GM21390 (cell line): ENCODE results near the gene MUC5AC.
"Not testable (repeated sequence)": the region's sequence is repeated elsewhere in the genome, so short reads cannot be mapped to it uniquely, and the experiment has no call there.

Experiments
- ATAC-seq: cut with Tn5 transposase; IDR thresholded peaks from one replicate; pipeline ENCODE4 v1.9.1; 2021; ENCODE audit not compliant: unreplicated experiment

MUC5AC gene

DNA sequence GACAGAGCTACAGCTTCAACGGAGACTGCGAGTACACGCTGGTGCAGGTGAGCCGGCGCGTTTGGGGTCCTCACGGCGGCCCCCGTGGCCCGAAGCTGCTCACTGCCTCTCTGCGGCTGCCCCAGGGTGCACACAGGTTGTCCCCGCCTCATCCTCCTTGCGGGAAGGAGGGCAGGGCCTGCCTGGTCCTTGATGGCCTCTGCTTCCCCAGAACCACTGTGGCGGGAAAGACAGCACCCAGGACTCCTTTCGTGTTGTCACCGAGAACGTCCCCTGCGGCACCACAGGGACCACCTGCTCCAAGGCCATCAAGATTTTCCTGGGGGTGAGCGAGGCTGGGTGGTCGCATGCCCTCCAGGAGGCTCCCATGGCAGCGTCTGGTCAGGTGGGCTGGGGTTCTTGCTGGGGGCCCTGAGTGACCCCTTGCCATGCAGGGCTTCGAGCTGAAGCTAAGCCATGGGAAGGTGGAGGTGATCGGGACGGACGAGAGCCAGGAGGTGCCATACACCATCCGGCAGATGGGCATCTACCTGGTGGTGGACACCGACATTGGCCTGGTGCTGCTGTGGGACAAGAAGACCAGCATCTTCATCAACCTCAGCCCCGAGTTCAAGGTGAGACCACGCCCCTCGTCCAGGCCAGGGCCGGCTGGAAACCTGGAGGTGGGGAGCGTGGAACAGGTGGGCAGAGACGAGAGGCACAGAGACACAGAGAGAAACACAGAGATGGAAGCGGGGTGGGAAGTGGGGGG lies 19.4 kb downstream of the MUC5AC start:
- ATAC-seq = no peak

DNA sequence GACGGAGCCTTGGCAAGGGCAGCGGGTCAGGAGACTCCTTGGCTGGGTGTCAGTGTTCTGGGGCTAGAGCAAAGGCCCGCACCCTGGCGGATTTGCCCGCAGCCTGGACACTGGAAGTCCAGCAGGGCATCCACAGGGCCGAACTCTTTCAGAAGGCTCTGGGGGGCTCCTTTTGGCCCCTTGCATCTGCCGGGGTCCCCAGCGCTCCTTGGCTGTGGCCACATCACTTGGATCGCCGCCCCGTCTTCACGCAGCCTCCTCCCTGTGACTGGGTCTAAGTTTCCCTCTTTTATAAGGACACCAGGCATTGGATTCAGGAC lies 20.0 kb downstream of the MUC5AC start:
- ATAC-seq = no peak

DNA sequence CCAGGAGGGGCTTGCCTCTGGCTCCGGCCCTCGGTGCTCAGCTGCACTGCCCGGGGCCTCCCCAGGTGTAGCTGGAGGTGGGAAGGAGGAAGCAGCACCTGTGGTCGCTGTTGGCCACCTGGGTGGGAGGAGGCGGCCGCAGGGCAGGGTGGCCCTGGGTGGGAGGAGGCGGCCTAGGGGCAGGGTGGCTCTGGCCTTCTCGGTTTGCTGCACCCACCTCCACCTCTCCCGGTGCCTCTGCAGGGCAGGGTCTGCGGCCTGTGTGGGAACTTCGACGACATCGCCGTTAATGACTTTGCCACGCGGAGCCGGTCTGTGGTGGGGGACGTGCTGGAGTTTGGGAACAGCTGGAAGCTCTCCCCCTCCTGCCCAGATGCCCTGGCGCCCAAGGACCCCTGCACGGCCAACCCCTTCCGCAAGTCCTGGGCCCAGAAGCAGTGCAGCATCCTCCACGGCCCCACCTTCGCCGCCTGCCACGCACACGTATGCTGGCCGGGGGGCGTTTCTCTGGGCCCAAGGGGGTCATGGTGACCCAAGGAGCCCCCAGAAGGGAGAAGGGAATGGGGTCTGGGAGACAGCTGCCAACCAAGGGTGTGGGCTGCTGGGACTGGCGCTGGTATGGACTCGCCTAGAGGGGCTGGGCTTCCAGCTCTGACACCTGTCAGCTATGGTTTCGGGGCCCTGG lies 20.6 kb downstream of the MUC5AC start:
- no peak for ATAC-seq

DNA sequence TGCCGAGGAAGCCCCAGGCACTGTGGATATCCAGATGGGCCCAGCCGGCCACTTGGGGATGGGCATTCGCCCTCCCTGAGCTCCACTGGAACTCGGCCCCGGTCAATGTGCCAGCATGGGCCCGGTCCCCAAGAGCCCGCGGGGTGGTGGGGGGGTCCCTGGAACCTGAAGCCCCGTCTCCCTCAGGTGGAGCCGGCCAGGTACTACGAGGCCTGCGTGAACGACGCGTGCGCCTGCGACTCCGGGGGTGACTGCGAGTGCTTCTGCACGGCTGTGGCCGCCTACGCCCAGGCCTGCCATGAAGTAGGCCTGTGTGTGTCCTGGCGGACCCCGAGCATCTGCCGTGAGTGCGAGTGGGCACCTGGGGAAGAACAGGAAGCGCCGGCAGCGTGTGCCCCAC lies 21.2 kb downstream of the MUC5AC start:
- no peak for ATAC-seq

DNA sequence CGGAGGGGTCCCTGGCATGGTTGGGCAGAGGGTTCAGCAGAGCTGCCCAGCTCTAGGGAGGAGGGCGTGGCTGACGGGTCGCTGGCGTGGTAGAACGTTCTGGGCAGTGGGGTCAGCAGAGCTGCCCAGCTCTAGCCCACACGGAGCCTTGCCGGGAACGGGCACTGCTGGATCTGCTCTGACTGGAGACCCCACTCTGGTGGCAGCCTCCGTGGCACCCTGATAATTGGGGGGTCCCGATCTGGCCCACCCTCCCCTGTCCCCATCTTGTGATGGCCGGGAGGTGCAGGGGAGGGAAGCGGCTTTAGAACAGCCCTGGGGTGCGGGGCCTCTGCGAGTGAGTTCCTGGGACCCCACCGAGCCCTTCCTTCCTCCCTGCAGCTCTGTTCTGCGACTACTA lies 21.9 kb downstream of the MUC5AC start:
- no peak for ATAC-seq

DNA sequence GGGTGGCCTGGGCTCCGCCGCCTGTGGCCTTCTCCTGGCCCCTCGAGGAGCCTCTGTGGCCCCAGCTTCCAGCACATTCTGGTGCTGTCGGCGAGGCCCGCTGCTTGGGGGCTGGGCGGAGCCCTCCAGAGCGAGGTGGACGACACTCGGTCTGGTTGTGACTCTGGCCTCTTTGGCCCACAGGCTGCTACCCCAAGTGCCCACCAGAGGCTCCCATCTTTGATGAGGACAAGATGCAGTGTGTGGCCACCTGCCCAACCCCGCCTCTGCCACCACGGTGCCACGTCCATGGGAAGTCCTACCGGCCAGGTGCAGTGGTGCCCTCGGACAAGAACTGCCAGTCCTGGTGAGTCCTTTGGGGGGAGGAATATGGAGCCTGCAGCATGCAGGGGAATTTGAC lies 22.4 kb downstream of the MUC5AC start:
- ATAC-seq = no peak

DNA sequence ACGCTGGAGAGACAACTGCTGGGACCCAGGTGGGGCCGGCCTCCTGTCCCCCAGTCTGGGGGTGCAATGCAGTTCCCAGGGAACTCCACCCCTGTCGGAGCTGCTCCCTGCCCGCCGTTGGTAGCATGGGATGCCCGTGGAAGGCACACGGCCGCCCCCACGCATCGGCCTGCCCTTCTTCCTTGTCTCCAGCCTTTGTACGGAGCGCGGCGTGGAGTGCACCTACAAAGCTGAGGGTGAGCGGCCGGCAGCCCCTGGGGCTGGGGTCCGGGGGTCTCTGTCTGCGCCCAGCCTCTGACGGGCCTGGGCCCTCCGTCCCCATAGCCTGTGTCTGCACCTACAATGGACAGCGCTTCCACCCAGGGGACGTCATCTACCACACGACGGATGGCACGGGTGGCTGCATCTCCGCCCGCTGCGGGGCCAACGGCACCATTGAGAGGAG lies 23.2 kb downstream of the MUC5AC start:
- no peak for ATAC-seq

DNA sequence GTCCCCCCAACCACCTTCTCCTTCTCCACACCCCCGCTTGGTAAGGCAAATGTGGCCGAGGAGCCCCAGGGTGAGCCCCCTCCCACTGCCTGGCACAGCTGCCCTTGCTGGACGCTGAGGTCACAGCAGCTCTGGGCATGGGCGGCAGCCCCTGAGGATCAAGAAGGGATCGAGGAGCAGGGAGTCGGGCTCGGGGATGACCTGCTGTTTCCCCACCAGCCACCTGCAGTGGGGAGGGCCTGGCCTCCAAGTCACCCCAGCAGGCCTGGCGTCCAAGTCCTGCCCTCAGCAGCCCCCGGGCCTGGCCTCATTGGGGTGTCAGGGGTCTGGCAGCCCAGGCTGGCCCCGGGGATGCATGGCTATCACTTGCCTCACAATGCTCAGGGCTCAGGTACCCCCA lies 23.7 kb downstream of the MUC5AC start:
- ATAC-seq = no peak

DNA sequence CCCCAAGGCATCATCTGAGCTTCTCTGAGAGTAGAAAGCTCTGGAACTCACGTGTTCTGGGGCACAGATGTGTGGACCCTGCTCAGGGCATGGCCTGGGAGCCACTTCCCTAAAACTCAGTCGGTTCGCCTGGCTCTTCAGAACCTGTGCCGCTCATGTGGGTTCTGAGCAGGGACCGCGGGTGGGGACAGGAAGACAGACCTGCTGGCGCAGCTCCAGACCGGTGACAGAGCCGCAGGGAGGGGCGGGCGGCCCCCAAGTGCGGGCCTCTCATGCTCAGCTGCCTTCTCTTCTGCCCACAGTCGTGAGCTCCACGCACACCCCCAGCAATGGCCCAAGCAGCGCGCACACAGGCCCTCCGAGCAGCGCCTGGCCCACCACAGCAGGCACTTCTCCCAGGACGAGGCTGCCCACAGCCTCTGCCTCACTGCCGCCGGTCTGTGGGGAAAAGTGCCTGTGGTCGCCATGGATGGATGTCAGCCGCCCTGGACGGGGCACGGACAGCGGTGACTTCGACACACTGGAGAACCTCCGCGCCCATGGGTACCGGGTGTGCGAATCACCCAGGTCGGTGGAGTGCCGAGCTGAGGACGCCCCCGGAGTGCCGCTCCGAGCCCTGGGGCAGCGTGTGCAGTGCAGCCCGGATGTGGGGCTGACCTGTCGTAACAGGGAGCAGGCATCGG lies 24.2 kb downstream of the MUC5AC start:
- no peak for ATAC-seq

DNA sequence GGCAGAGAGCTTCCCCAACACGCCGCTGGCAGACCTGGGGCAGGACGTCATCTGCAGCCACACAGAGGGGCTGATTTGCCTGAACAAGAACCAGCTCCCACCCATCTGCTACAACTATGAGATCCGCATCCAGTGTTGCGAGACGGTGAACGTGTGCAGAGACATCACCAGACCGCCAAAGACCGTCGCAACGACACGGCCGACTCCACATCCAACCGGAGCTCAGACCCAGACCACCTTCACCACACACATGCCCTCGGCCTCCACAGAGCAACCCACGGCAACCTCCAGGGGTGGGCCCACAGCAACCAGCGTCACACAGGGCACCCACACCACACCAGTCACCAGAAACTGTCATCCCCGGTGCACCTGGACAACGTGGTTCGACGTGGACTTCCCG lies 26.4 kb downstream of the MUC5AC start:
- ATAC-seq = not testable (repeated sequence)

DNA sequence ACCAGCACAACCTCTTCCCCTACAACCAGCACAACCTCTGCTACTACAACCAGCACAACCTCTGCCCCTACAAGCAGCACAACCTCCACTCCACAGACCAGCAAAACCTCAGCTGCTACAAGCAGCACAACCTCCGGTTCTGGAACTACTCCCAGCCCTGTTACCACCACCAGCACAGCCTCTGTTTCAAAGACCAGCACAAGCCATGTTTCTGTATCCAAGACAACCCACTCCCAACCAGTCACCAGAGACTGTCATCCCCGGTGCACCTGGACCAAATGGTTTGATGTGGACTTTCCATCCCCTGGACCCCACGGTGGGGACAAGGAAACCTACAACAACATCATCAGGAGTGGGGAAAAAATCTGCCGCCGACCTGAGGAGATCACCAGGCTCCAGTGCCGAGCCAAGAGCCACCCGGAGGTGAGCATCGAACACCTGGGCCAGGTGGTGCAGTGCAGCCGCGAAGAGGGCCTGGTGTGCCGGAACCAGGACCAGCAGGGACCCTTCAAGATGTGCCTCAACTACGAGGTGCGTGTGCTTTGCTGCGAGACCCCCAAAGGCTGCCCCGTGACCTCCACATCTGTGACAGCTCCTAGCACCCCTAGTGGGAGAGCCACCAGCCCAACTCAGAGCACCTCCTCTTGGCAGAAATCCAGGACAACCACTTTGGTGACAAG lies 30.8 kb downstream of the MUC5AC start:
- ATAC-seq = not testable (repeated sequence)

DNA sequence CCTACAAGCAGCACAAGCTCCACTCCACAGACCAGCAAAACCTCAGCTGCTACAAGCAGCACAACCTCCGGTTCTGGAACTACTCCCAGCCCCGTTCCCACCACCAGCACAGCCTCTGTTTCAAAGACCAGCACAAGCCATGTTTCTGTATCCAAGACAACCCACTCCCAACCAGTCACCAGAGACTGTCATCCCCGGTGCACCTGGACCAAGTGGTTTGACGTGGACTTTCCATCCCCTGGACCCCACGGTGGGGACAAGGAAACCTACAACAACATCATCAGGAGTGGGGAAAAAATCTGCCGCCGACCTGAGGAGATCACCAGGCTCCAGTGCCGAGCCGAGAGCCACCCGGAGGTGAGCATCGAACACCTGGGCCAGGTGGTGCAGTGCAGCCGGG lies 32.1 kb downstream of the MUC5AC start:
- ATAC-seq = not testable (repeated sequence)

DNA sequence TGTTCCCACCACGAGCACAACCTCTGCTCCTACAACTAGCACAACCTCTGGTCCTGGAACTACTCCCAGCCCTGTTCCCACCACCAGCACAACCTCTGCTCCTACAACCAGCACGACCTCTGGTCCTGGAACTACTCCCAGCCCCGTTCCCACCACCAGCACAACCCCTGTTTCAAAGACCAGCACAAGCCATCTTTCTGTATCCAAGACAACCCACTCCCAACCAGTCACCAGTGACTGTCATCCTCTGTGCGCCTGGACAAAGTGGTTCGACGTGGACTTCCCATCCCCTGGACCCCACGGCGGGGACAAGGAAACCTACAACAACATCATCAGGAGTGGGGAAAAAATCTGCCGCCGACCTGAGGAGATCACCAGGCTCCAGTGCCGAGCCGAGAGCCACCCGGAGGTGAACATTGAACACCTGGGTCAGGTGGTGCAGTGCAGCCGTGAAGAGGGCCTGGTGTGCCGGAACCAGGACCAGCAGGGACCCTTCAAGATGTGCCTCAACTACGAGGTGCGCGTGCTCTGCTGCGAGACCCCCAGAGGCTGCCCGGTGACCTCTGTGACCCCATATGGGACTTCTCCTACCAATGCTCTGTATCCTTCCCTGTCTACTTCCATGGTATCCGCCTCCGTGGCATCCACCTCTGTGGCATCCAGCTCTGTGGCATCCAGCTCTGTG lies 34.2 kb downstream of the MUC5AC start:
- not testable (repeated sequence) for ATAC-seq

DNA sequence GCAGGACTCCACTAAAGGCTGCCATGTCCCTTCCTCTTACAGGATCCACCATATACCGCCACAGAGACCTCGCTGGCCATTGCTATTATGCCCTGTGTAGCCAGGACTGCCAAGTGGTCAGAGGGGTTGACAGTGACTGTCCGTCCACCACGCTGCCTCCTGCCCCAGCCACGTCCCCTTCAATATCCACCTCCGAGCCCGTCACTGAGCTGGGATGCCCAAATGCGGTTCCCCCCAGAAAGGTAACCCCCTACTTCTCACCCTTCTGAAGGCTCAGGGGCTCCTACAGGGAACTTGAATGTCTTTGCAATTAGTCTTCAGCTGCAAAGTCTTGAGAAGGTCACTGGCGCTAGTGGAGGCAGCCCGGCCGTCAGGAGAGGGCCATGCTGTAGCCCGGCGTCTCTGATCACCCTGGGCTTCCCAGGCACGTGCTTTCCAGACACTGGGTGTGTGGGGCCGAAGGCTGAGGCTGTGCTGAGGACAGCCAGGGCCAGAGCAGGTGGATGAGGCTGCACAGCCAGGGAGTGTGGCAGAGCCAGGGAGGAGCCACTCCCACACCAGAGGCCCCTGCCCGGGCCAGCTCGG lies 35.1 kb downstream of the MUC5AC start:
- no peak for ATAC-seq

DNA sequence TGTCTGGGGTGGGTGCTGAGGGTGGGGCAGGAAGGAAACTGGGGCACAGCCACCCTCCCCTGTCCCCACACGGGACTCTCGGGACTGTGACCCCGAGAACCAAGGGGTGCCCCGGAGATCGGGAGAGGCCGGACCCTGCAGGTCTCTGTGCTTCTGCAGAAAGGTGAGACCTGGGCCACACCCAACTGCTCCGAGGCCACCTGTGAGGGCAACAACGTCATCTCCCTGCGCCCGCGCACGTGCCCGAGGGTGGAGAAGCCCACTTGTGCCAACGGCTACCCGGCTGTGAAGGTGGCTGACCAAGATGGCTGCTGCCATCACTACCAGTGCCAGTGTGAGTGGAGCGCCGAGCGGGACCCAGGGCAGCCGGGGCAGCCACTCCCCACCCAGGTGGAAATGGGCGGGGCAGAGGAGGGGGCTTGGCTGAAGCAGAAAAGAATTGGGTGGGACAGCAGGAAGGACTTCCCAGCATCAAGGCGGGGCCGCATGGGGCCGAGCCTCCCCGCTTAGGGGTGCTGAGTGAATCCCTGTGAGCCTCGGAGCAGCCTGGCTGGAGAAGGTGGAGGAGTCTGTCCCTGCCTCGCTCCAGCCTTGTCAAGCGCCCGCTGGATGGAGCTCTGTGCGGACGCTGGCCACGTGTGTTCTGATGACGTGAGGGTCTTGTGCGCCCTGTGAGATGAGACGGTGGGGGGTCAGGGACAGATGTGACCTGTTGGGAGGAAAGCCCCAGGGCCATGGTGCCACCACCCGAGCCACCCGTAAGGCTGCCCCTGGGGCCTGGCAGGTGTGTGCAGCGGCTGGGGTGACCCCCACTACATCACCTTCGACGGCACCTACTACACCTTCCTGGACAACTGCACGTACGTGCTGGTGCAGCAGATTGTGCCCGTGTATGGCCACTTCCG lies 35.8 kb downstream of the MUC5AC start:
- no peak for ATAC-seq

DNA sequence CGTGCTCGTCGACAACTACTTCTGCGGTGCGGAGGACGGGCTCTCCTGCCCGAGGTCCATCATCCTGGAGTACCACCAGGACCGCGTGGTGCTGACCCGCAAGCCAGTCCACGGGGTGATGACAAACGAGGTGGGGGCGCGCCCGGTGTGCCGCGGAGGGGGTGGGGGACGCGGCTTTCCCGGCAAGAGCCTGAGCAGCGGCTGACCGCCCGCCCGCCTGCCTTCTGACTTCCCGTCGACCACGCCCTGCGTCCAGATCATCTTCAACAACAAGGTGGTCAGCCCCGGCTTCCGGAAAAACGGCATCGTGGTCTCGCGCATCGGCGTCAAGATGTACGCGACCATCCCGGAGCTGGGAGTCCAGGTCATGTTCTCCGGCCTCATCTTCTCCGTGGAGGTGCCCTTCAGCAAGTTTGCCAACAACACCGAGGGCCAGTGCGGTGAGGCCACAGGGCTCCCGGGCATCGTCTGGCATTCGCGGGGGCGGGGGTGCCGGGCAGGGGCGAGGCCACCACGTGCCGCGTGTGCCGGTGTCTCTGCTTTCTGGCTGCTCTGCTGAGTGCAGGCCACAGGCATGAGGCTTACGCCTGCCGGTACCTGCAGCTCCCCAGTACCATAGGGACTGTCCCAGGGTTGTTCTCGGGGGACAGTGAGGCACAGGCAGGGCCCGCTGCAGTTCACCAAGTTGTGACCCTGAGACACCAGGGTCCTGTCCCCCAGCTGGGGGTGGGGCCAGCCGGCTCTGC lies 36.7 kb downstream of the MUC5AC start:
- no peak for ATAC-seq

DNA sequence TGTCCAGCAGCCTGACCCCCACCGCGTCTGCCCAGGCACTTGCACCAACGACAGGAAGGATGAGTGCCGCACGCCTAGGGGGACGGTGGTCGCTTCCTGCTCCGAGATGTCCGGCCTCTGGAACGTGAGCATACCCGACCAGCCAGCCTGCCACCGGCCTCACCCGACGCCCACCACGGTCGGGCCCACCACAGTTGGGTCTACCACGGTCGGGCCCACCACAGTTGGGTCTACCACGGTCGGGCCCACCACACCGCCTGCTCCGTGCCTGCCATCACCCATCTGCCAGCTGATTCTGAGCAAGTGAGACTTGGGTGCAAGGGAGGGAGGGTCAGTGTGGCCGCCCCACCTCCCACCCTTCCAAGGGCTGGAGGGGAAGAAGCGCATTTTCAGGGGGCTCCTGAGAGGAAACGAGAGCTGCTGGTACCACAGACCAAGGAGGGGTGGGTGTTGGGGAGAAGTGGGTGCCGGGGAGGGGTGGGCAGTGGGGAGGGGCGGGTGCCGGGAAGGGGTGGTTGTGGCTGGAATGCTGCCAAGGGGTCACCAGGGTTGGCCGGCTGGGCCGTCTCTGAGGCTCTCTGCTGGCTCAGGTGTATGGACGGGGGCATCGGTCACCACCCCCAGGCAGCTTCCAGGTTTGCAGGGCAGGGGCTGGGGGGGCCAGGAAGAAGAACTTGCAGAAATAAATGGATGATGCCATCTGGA lies 37.4 kb downstream of the MUC5AC start:
- ATAC-seq = no peak
